Gastroesophageal sphincter (tissue), 3 donors: Measurements from ENCODE around the gene POU4F1.

Source experiments
- CTCF ChIP-seq, 4 experiments: fragments of 200-600 bp in 2 of 4; fragments of 450-650 bp in 2 of 4; sonication (generic) in 1 of 4; IDR thresholded peaks; one replicate each; pipeline ENCODE4 v1.5.1; 2017 to 2019; ENCODE audit warnings: antibody characterized with exemption in 4 of 4, mild to moderate bottlenecking in 2 of 4, moderate library complexity in 2 of 4
- EP300 ChIP-seq: sonication (generic); formaldehyde crosslinking; IDR thresholded peaks from one replicate; pipeline ENCODE4 v1.6.1; 2017; ENCODE audit warnings: antibody characterized with exemption, mild to moderate bottlenecking

GRCh38 chr13:78601874-78602560, 1.3 kb downstream of the POU4F1 start:
- no peak for TF ChIP-seq CTCF (IDR thresholded peaks at IDR 0.05)
- TF ChIP-seq EP300, result no peak
